CD4-positive, alpha-beta T cell (primary cell): ENCODE results near the gene BTG1. TPM values are rescaled to one million over a fixed set of nuclear protein-coding genes. Genes with fewer than 3 reads are reported as not detected.

Experiments
- ATAC-seq: fragments of 200-7000 bp; cut with Tn5 transposase; one replicate; pipeline ENCODE4 v1.10.0; 2022; ENCODE audit warnings: mild to moderate bottlenecking; ENCODE audit not compliant: poor library complexity
- CTCF ChIA-PET: fragments of 350-600 bp; sonication (Branson Sonifier 250); formaldehyde crosslinking; loops from one replicate; lab custom pipeline; 2021; ENCODE audit warnings: antibody characterized with exemption, inconsistent platforms; lab: Charles Lee
- POLR2A ChIA-PET: fragments of 350-600 bp; sonication (Branson Sonifier 250); formaldehyde crosslinking; loops from one replicate; lab custom pipeline; 2021; ENCODE audit warnings: antibody characterized with exemption, inconsistent platforms; lab: Charles Lee
- DNase-seq, 14 experiments: peaks; one replicate each; pipeline ENCODE4 v3.0.0-alpha.2; 2013 to 2020; ENCODE audit warnings: mixed read lengths in 2 of 14
- H3K27ac ChIP-seq, 2 donors: one replicate each; pipeline versions ENCODE4 v1.5.1 to v1.7.0; 2013; ENCODE audit warnings: low read length in 2 of 2, low read depth in 1 of 2, mild to moderate bottlenecking in 1 of 2
- H3K27me3 ChIP-seq, 2 experiments: 1 replicate in 1 of 2; 2 replicates in 1 of 2; pipeline versions ENCODE4 v1.6.1 to v1.7.0; 2013; ENCODE audit warnings: low read length in 2 of 2, control low read depth in 1 of 2, mild to moderate bottlenecking in 1 of 2, moderate library complexity in 1 of 2; ENCODE audit not compliant: insufficient read depth in 2 of 2, control insufficient read depth in 1 of 2
- H3K36me3 ChIP-seq: one replicate; pipeline ENCODE4 v1.6.1; 2013; ENCODE audit warnings: low read length, control low read depth; ENCODE audit not compliant: insufficient read depth
- H3K4me1 ChIP-seq: one replicate; pipeline ENCODE4 v1.6.1; 2013; ENCODE audit warnings: low read length, control low read depth; ENCODE audit not compliant: insufficient read depth
- H3K4me3 ChIP-seq: one replicate; pipeline ENCODE4 v1.5.1; 2013; ENCODE audit warnings: mild to moderate bottlenecking, low read length, moderate library complexity
- H3K9me3 ChIP-seq, 2 experiments: 1 replicate in 1 of 2; 2 replicates in 1 of 2; pipeline versions ENCODE4 v1.6.1 to v1.7.0; 2013; ENCODE audit warnings: low read length in 2 of 2, mild to moderate bottlenecking in 2 of 2, control low read depth in 1 of 2, moderate library complexity in 1 of 2; ENCODE audit not compliant: control insufficient read depth in 1 of 2, insufficient read depth in 1 of 2
- H3K27ac Mint-ChIP-seq: one replicate; pipeline ENCODE4 v1.8.0; 2020; ENCODE audit warnings: mixed read lengths
- H3K27me3 Mint-ChIP-seq: one replicate; pipeline ENCODE4 v1.8.0; 2021; ENCODE audit warnings: mixed read lengths
- H3K36me3 Mint-ChIP-seq: one replicate; pipeline ENCODE4 v1.8.0; 2021; ENCODE audit warnings: low read depth, mixed read lengths
- H3K4me1 Mint-ChIP-seq: one replicate; pipeline ENCODE4 v1.8.0; 2021; ENCODE audit warnings: low read depth, mixed read lengths
- H3K4me3 Mint-ChIP-seq: one replicate; pipeline ENCODE4 v1.8.0; 2020; ENCODE audit warnings: mild to moderate bottlenecking, mixed read lengths
- H3K9me3 Mint-ChIP-seq: one replicate; pipeline ENCODE4 v1.8.0; 2020; ENCODE audit warnings: mixed read lengths
- intact Hi-C, 2 experiments: fragments of 100-400 bp; cut with DNase I in 1 of 2; cut with micrococcal nuclease in 1 of 2; formaldehyde crosslinking; loops; one replicate each; pipeline versions ENCODE4 v1.15.1 to v1.9.0; 2023 to 2025; cut with DNase I, micrococcal nuclease
- polyA plus RNA-seq, 2 donors: library from polyadenylated mRNA; unstranded; fragments of 120-200 nt; gene quantifications; one replicate each; pipeline ENCODE4 v1.2.1, GENCODE V29; 2013
- total RNA-seq, 174 experiments: library from RNA in 2 of 174; stranded (reverse) in 2 of 174; gene quantifications; one replicate each; pipeline ENCODE4 v1.2.3 and lab custom pipeline; 2021 to 2026
- TF ChIP-seq, protein P1 (sequence below): fragments of 200-600 bp; IDR thresholded peaks from one replicate; pipeline ENCODE4 v1.8.0; 2022; ENCODE audit warnings: antibody characterized with exemption, mild to moderate bottlenecking

The BTG1 gene, protein sequence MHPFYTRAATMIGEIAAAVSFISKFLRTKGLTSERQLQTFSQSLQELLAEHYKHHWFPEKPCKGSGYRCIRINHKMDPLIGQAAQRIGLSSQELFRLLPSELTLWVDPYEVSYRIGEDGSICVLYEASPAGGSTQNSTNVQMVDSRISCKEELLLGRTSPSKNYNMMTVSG
- total RNA-seq (1,000 to 10,000 TPM; 1,698 to 1,774 TPM), total RNA-seq (lab: John Stamatoyannopoulos, UW) (72.9 to 2,783 (median 811) reads per million in 172 experiments)
- 372 TPM for polyA plus RNA-seq (2013, experiment 1 of 2)
- polyA plus RNA-seq (2013, experiment 2 of 2) = 467 TPM

DNA sequence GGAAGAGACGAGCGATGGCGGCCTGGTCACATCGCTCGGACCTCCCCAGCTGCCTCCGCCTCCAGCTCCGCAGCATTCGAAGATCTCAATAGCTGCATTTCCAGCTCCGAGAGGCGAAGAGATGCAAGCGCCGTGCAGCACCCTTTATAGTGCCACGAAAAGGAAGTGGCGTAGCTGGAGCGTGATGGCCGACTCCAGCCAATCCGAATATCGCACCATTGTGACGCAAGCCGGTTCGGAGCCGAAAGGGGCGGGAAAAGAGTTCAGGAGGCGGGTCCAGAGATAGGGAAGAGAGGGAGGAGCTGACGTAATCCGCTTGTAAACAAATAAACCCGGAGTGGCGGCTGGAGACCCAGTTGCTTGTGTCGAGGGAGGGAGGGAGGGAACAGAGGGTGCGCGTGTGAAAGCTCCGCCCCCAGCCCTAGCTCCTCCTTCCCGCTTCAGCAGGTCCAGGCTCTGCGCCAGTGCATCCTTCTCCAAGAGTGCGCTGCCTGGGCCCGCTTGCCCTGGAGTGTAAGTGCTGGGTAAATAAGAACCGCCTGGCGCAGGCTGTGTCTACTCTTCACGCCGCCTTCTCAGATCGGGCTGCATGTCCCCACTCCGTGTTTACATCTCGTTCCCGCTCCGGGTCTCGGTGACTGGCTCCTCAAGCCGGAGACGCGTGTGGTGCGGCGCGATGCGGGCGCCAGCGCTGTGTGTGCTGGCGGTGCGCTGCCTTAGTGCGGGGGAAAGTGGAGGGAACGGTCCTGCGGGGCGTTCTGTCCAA lies at the start of gene BTG1:
Gene BTG1 (minus strand): TSS at position 116 of the 766 bp plus-strand sequence. CDS start 311 bp downstream, outside the sequence.
- DNase-seq (peak; percentile 96 to 100 (median 98)), ATAC-seq (peak; percentile 68)
- H3K9me3 ChIP-seq = peaks cover 0 to 3% of the 10 kb centered on the region in 2 experiments
- Mint-ChIP-seq H3K9me3 (no peaks in the 10 kb centered on the region), H3K4me3 (peak within 1 kb of the TSS; percentile 100), H3K36me3 (peaks cover 94% of the 10 kb centered on the region), H3K4me1 (peaks cover 39% of the 10 kb centered on the region), H3K27ac (peak within 1 kb of the TSS; percentile 99), H3K27me3 (peaks cover 15% of the 10 kb centered on the region)
- peaks cover 4% of the 10 kb centered on the region for H3K4me1 ChIP-seq
- H3K27me3 ChIP-seq = no peaks in the 10 kb centered on the region
- ChIA-PET POLR2A (interaction anchor here (0.6 to 7.1 kb wide), 136 partner anchors 10 to 1296 kb away, joined by 3 to 298 read pairs (median 6); partner anchors contain the start of genes EEA1 and UBE2N), CTCF (interaction anchor here (0.6 to 3.9 kb wide), 13 partner anchors 11 to 1251 kb away, joined by 3 to 34 read pairs (median 5); no protein-coding TSS in a partner anchor)
- TF ChIP-seq, protein P1, sequence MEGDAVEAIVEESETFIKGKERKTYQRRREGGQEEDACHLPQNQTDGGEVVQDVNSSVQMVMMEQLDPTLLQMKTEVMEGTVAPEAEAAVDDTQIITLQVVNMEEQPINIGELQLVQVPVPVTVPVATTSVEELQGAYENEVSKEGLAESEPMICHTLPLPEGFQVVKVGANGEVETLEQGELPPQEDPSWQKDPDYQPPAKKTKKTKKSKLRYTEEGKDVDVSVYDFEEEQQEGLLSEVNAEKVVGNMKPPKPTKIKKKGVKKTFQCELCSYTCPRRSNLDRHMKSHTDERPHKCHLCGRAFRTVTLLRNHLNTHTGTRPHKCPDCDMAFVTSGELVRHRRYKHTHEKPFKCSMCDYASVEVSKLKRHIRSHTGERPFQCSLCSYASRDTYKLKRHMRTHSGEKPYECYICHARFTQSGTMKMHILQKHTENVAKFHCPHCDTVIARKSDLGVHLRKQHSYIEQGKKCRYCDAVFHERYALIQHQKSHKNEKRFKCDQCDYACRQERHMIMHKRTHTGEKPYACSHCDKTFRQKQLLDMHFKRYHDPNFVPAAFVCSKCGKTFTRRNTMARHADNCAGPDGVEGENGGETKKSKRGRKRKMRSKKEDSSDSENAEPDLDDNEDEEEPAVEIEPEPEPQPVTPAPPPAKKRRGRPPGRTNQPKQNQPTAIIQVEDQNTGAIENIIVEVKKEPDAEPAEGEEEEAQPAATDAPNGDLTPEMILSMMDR = no peak
- H3K4me3 ChIP-seq = peak within 1 kb of the TSS; percentile 94
- H3K27ac ChIP-seq = peak within 1 kb of the TSS; percentile 88 to 98
- peaks cover 46% of the 10 kb centered on the region for H3K36me3 ChIP-seq
- intact Hi-C loops = loop anchor here (1.0 to 10.0 kb wide), 13 partner anchors 39 to 764 kb away; no protein-coding TSS in a partner anchor

DNA sequence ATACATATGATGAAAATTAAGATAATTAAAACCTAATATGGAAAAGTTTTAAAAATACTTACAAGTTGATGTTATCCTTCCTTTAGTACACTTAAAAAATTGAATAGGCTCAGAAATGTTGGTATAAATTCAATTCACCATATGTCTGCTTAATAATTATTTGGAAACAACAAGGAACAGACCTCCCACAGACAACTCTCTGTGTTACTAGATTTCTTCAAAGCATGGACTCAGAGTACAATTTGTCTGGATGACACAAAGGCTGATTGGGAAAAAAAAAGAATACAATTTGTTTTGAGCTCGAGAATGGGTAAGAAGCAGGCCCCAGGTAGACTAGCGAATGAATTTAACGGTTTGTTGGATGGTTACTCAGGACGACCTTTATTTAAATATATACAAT lies 48.9 kb upstream of the BTG1 start:
- TF ChIP-seq, protein P1 = no peak
- H3K4me3 ChIP-seq = no peak overlapping the region
- peaks cover 4% of the 10 kb centered on the region for H3K4me1 Mint-ChIP-seq
- ChIA-PET CTCF (no interaction called here), POLR2A (no interaction called here)
- H3K9me3 Mint-ChIP-seq = peaks cover 4% of the 10 kb centered on the region
- no peak overlapping the region for H3K4me3 Mint-ChIP-seq
- no peaks in the 10 kb centered on the region for H3K36me3 Mint-ChIP-seq
- no peaks in the 10 kb centered on the region for H3K4me1 ChIP-seq
- ATAC-seq = no peak
- H3K27me3 Mint-ChIP-seq = no peaks in the 10 kb centered on the region
- peaks cover 0 to 4% of the 10 kb centered on the region in 2 experiments for H3K9me3 ChIP-seq
- intact Hi-C loops = no loop called here
- no peak overlapping the region for H3K27ac Mint-ChIP-seq
- H3K27me3 ChIP-seq = no peaks in the 10 kb centered on the region
- H3K36me3 ChIP-seq = no peaks in the 10 kb centered on the region
- DNase-seq = no peak
- H3K27ac ChIP-seq = no peak overlapping the region

DNA sequence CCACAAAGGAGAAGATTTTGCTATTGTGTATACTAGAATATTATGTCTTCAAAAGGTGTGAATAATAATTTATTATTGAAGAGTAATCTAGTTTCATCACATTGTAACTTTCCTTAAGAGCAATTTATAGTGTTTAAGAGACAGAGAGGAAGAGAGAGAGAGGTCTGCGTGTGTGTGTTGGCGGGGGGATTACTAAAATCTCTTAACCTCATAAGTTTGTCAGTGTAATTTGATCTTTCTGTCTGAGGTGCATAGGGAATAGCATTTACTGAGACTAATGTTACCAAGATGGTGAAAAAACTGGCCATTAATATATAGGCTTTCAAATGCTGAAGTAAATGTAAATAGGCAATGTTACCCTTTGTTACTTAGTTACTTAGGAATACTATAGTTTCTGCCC lies 48.2 kb upstream of the BTG1 start:
- Histone ChIP-seq H3K4me3 (no peak overlapping the region), H3K9me3 (peaks cover 0 to 4% of the 10 kb centered on the region in 2 experiments), H3K27me3 (no peaks in the 10 kb centered on the region), H3K36me3 (no peaks in the 10 kb centered on the region), H3K27ac (no peak overlapping the region), H3K4me1 (no peaks in the 10 kb centered on the region)
- TF ChIP-seq, protein P1 = no peak
- Mint-ChIP-seq H3K27me3 (no peaks in the 10 kb centered on the region), H3K4me3 (no peak overlapping the region), H3K36me3 (no peaks in the 10 kb centered on the region), H3K9me3 (peaks cover 6% of the 10 kb centered on the region), H3K27ac (no peak overlapping the region), H3K4me1 (peaks cover 8% of the 10 kb centered on the region)
- CTCF ChIA-PET = no interaction called here
- ATAC-seq = no peak
- POLR2A ChIA-PET = no interaction called here
- no peak for DNase-seq
- intact Hi-C loops = no loop called here
